Endothelial cell of umbilical vein (primary cell): ENCODE data around the gene CIB4. TPM values are rescaled to one million over a fixed set of nuclear protein-coding genes. Genes with fewer than 3 reads are reported as not detected.

Experiments
- BruUV-seq: library from RNA; stranded (reverse); fragments of 400-500 nt; replicated peaks from 2 replicates; lab custom pipeline; 2021; lab: Mats Ljungman, UMichigan
- CTCF ChIA-PET: fragments of 300-600, 350-600 bp; sonication (Branson Sonifier 250); formaldehyde crosslinking; loops from one replicate; lab custom pipeline; 2021; ENCODE audit warnings: antibody characterized with exemption, inconsistent platforms; lab: Charles Lee
- POLR2A ChIA-PET: fragments of 300-600, 350-600 bp; sonication (Branson Sonifier 250); formaldehyde crosslinking; loops from one replicate; lab custom pipeline; 2021; ENCODE audit warnings: antibody characterized with exemption, inconsistent platforms; lab: Charles Lee
- DNase-seq: peaks from one replicate; pipeline ENCODE4 v3.0.0-alpha.2; 2011; ENCODE audit warnings: low read depth, low spot score
- FAIRE-seq: peaks from 2 replicates; lab custom pipeline; 2011; peaks lifted over from hg19 to GRCh38; lab: Jason Lieb, UNC
- H2AFZ ChIP-seq: 2 replicates; pipeline ENCODE4 v1.6.0; 2012; ENCODE audit warnings: low read depth, low read length, control low read depth, inconsistent platforms
- H3K27ac ChIP-seq: 2 replicates; pipeline ENCODE4 v1.5.1; 2011; ENCODE audit warnings: low read depth, mild to moderate bottlenecking, control low read depth, low read length, moderate library complexity; ENCODE audit not compliant: insufficient read depth
- H3K27me3 ChIP-seq, 2 experiments: 2 replicates each; pipeline versions ENCODE4 v1.6.0 to v1.6.1; 2011; ENCODE audit warnings: low read length in 2 of 2, mixed read lengths in 1 of 2; ENCODE audit not compliant: control insufficient read depth in 2 of 2, insufficient read depth in 2 of 2
- H3K36me3 ChIP-seq, 2 experiments: 2 replicates in 1 of 2; 3 replicates in 1 of 2; pipeline ENCODE4 v1.5.1; 2011; ENCODE audit warnings: low read length in 2 of 2, mild to moderate bottlenecking in 1 of 2, moderate library complexity in 1 of 2; ENCODE audit not compliant: control insufficient read depth in 2 of 2, insufficient read depth in 2 of 2; ENCODE audit errors: extremely low read depth in 1 of 2
- H3K4me1 ChIP-seq: 3 replicates; pipeline ENCODE4 v1.5.1; 2011; ENCODE audit warnings: mild to moderate bottlenecking, low read length; ENCODE audit not compliant: control insufficient read depth, insufficient read depth; ENCODE audit errors: extremely low read depth
- H3K4me2 ChIP-seq: 2 replicates; pipeline ENCODE4 v1.6.1; 2011; ENCODE audit warnings: low read length, control low read depth, mixed read lengths; ENCODE audit not compliant: insufficient read depth
- H3K4me3 ChIP-seq, 3 experiments: fragments of 200-600 bp in 1 of 3; sonication (generic), shearing (Covaris generic) in 1 of 3; replicated peaks in 1 of 3; 2 replicates each; pipeline ENCODE4 v1.5.1; 2011 to 2016; ENCODE audit warnings: control low read depth in 3 of 3, low read length in 3 of 3, mild to moderate bottlenecking in 2 of 3, inconsistent platforms in 1 of 3, low read depth in 1 of 3, moderate library complexity in 1 of 3; ENCODE audit not compliant: insufficient read depth in 1 of 3
- H3K79me2 ChIP-seq: 2 replicates; pipeline ENCODE4 v1.6.0; 2012; ENCODE audit warnings: low read length, inconsistent platforms; ENCODE audit not compliant: control insufficient read depth, insufficient read depth
- H3K9ac ChIP-seq: replicated peaks from 2 replicates; pipeline ENCODE3; 2011; ENCODE audit warnings: low read length, control low read depth; ENCODE audit not compliant: insufficient read depth; ENCODE audit errors: extremely low read depth
- H3K9me1 ChIP-seq: replicated peaks from 3 replicates; pipeline ENCODE4 v1.6.0; 2011; ENCODE audit warnings: mild to moderate bottlenecking, low read length; ENCODE audit not compliant: control insufficient read depth, insufficient read depth; ENCODE audit errors: extremely low read depth
- H3K9me3 ChIP-seq: replicated peaks from 2 replicates; pipeline ENCODE4 v1.5.1; 2012; ENCODE audit warnings: low read length, inconsistent platforms; ENCODE audit not compliant: control insufficient read depth, insufficient read depth
- H4K20me1 ChIP-seq: replicated peaks from 2 replicates; pipeline ENCODE3; 2011; ENCODE audit warnings: mild to moderate bottlenecking, low read length; ENCODE audit not compliant: control insufficient read depth, insufficient read depth; ENCODE audit errors: extremely low read depth
- CTCF ChIP-seq, 2 donors: IDR thresholded peaks; 1 replicate in 1 of 2; 2 replicates in 1 of 2; pipeline ENCODE4 v1.5.1; 2011; ENCODE audit warnings: low read length in 2 of 2, mild to moderate bottlenecking in 2 of 2, moderate library complexity in 2 of 2, control low read depth in 1 of 2, inconsistent platforms in 1 of 2, low read depth in 1 of 2; ENCODE audit not compliant: insufficient read depth in 1 of 2; ENCODE audit errors: extremely low read depth in 1 of 2
- EZH2 ChIP-seq: IDR thresholded peaks from 2 replicates; pipeline ENCODE4 v1.6.1; 2012; ENCODE audit warnings: borderline replicate concordance, low read depth, mild to moderate bottlenecking, moderate library complexity, low read length, inconsistent platforms; ENCODE audit not compliant: severe bottlenecking
- FOS ChIP-seq: IDR thresholded peaks from 2 replicates; pipeline ENCODE4 v1.6.1; 2011; ENCODE audit warnings: mild to moderate bottlenecking, low read length, moderate library complexity, borderline replicate concordance; ENCODE audit not compliant: insufficient read depth
- GATA2 ChIP-seq: IDR thresholded peaks from 2 replicates; pipeline ENCODE4 v1.7.0; 2011; ENCODE audit warnings: low read depth, mild to moderate bottlenecking, moderate library complexity, mixed read lengths, low read length; ENCODE audit not compliant: insufficient read length, insufficient read depth
- JUN ChIP-seq: IDR thresholded peaks from 2 replicates; pipeline ENCODE4 v1.6.1; 2011; ENCODE audit warnings: borderline replicate concordance, low read depth; ENCODE audit not compliant: insufficient read length, insufficient read depth
- MAX ChIP-seq: IDR thresholded peaks from 2 replicates; pipeline ENCODE4 v1.6.1; 2011; ENCODE audit not compliant: insufficient read depth, insufficient read length
- MYC ChIP-seq: IDR thresholded peaks from one replicate; pipeline ENCODE4 v1.6.1; 2011; ENCODE audit warnings: mild to moderate bottlenecking, low read depth, low read length
- POLR2AphosphoS5 ChIP-seq: IDR thresholded peaks from 2 replicates; pipeline ENCODE4 v1.6.1; 2012; ENCODE audit warnings: low read depth, mild to moderate bottlenecking, control low read depth, low read length, moderate library complexity; ENCODE audit not compliant: insufficient read depth
- dilution Hi-C: fragments of 300-500 bp; cut with MboI; formaldehyde crosslinking; loops from one replicate; pipeline ENCODE4 v1.15.0; 2019; ENCODE audit warnings: low sequenced_read_pairs; ENCODE audit not compliant: extremely low pct_ligation_motif_present
- intact Hi-C: fragments of 100-400 bp; cut with micrococcal nuclease; formaldehyde crosslinking; loops from one replicate; pipeline ENCODE4 v1.10.0; 2022
- polyA plus RNA-seq, 4 experiments: library from polyadenylated mRNA; depleted of rRNA in 3 of 4; stranded (reverse) in 3 of 4; unstranded in 1 of 4; fragments of >200 nt; gene quantifications; 2 replicates each; pipeline versions ENCODE4 v1.2.1 to v1.2.3, GENCODE V29; 2011 to 2012; ENCODE audit warnings: missing spikeins in 1 of 4
- total RNA-seq: library from RNA; stranded (reverse); gene quantifications from 2 replicates; pipeline ENCODE4 v1.2.3, GENCODE V29; 2021

The CIB4 gene
- total and polyA plus RNA-seq, 2 donors (not counting 3 experiments of a cell fraction or from before 2014, with no cell fraction given), result not detected

- no peaks in the 10 kb centered on the region for H3K79me2 ChIP-seq
- peaks cover 10 to 15% of the 10 kb centered on the region in 2 experiments for H3K27me3 ChIP-seq
- no peak overlapping the region for H3K27ac ChIP-seq
- no peak overlapping the region for H3K4me3 ChIP-seq
- no peak for FAIRE-seq
- H3K9me1 ChIP-seq, result no peaks in the 10 kb centered on the region
- no peaks in the 10 kb centered on the region for H3K36me3 ChIP-seq
- ChIA-PET POLR2A (no interaction called here), CTCF (interaction anchor here (0.6 to 7.3 kb wide), 18 partner anchors 8 to 410 kb away, joined by 3 to 353 read pairs (median 6); no protein-coding TSS in a partner anchor)
- no peaks in the 10 kb centered on the region for H3K9me3 ChIP-seq
- H4K20me1 ChIP-seq, result no peaks in the 10 kb centered on the region
- H3K9ac ChIP-seq, result no peak overlapping the region
- H3K4me2 ChIP-seq, result no peak overlapping the region
- no peaks in the 10 kb centered on the region for H3K4me1 ChIP-seq
- no peak overlapping the region for H2AFZ ChIP-seq
- dilution Hi-C loops (no loop called here), intact Hi-C loops (loop anchor here (1.0 kb wide), 1 partner anchor 139 kb away; no protein-coding TSS in a partner anchor)
- BruUV-seq, result no TSS peak
- no peak for DNase-seq
- TF ChIP-seq MYC, result no peak
- TF ChIP-seq MAX, result no peak
- no peak for TF ChIP-seq JUN
- no peak for TF ChIP-seq FOS
- TF ChIP-seq EZH2, result no peak
- no peak for TF ChIP-seq POLR2AphosphoS5
- TF ChIP-seq GATA2, result no peak
- TF ChIP-seq CTCF (IDR thresholded peaks at IDR 0.05; ENCODE audit: extremely low read depth in 1 of 2, insufficient read depth in 1 of 2, low read depth in 1 of 2, low read length in 2 of 2), result no peak
Observed at GRCh38 chr2:26605999-26606846, 34.9 kb downstream of the CIB4 start.
